Stimulated activated CD4-positive, alpha-beta T cell treated with anti-CD3 and anti-CD28 coated beads, Interleukin-15, amount 100 ng/mL, for 24 hours (primary cell): Measurements from ENCODE around the gene ARPP19.

Experiments
- DNase-seq: peaks from one replicate; pipeline ENCODE4 v3.0.0-alpha.2; 2020

ARPP19 gene

DNA sequence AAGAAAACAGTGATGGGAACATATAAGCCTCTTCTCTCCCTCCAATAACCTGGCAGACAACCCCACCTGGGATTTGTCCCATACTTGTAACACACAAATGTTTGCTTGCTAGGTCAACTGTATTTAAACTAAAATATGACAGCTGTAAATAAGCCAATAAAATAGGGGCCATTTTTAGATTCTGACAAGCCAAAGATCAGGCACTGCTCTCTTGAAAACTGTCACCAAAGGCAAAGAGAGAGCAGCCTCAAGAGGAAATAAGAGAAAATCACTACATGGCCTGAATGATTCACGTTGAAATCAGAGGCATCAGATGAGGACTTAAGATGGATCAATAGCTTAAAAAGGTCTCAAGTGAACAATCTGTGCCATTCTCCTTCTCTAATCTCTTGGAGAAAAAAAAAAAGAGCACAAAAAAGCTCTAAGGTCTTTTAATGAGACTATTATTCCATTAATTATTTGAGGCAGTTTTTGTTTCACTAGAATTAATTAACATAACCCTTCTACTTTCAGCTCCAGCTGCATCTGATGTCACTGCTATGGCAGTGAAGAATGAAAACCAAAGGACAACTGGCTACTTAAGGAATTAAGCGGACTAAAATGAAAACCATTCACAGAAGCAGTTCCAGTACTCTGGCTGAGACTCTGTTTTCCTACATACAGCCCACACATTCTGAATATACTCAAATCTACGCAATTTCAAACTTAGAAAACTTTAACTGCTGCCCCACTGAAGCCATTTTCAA is 59.2 kb downstream of the ARPP19 start:
- DNase-seq = no peak

DNA sequence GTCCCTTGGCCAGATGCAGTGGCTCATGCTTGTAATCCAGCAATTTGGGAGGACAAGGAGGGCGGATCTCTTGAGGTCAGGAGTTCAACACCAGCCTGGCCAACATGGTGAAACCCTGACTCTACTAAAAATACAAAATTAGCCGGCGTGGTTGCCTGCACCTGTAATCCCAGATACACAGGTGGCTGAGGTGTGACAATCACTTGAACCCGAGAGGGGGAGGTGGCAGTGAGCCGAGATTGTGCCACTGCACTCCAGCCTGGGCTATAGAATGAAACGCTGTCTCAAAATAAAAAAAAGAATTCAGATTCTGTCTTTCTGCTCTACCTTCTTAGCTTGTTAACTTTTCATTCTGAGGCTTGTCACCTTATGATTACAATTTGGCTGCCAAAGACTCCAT is 62.3 kb downstream of the ARPP19 start:
- no peak for DNase-seq

- DNase-seq = no peak
Measured at GRCh38 chr15:52505151-52505550, 63.7 kb downstream of the ARPP19 start.

GRCh38 chr15:52503788-52504496 is 64.9 kb downstream of the ARPP19 start:
- no peak for DNase-seq

DNA sequence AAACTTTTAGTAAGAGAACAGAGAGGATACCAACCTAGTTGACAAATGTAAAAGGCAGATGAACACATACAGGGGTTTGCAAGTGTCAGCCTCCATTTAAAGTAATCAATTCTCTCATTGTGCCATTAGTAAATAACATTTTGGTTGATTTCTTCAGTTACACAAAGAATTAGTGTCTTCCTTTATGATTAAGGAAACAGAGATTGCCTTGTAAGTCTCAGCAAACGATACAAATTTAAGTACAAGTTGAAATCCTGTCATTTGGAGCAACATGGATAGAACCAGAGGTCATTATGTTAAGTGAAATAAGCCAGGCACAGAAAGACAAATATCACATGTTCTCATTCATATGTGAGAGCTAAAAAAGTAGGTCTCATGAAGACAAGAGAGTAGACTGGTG is 66.2 kb downstream of the ARPP19 start:
- no peak for DNase-seq

- DNase-seq = no peak
Measured at GRCh38 chr15:52499506-52499905, 69.3 kb downstream of the ARPP19 start.

DNA sequence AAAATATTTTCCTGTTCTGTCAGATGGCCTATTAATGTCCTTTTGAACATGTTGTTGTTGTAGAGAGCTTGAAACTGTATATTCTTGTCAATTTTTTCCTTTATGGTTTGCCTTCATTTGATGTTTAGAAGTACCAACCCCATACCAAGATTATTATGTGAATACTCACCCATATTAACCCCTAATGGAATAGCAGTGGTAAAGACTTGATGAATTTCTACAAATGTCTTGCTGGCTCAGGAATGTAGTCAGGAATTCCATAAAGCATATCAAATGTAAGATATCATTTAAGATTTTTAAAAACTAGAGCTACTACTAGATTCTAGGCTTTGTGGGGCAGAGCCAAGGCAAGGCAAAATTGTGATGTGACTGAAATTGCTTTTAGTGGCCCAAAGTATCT is 70.1 kb downstream of the ARPP19 start:
- no peak for DNase-seq
